ENCODE data around the gene TBL3. TPM values are rescaled to one million over a fixed set of nuclear protein-coding genes. Genes with fewer than 3 reads are reported as not detected.

Gene TBL3
- total RNA-seq, 6 donors from 2014 or later, result 22.0 to 51.6 (median 35.0) TPM

- H3K27me3 ChIP-seq, result peaks cover 0 to 17% (median 10%) of the 10 kb centered on the region in 4 donors
- DNase-seq (peak in 1 of 2 donors; percentile 83), ATAC-seq (ENCODE audit: low FRiP score in 2 of 2) (no peak)
- peaks cover 18 to 56% (median 30%) of the 10 kb centered on the region in 4 donors for H3K4me1 ChIP-seq
- H3K27ac ChIP-seq, result no peak overlapping the region
- H3K4me3 ChIP-seq, result no peak overlapping the region
- no peaks in the 10 kb centered on the region for H3K9me3 ChIP-seq
- no peak for TF ChIP-seq EP300 (IDR thresholded peaks at IDR 0.05)
- no peak for TF ChIP-seq POLR2A (IDR thresholded peaks at IDR 0.05)
- TF ChIP-seq POLR2AphosphoS5 (IDR thresholded peaks at IDR 0.05), result no peak
- TF ChIP-seq CTCF (IDR thresholded peaks at IDR 0.05), result no peak
- peaks cover 14 to 52% (median 47%) of the 10 kb centered on the region in 4 donors for H3K36me3 ChIP-seq
- 87 to 96% methylated on average over 20 to 31 of the region's 33 CpGs for WGBS, 2 donors
Observed at GRCh38 chr16:1975432-1976215, 3.8 kb downstream of the TBL3 start.

GRCh38 chr16:1976216-1976520 lies 4.3 kb downstream of the TBL3 start:
- WGBS, 2 donors, result 94 to 100% methylated on average over 2 to 8 of the region's 8 CpGs

GRCh38 chr16:1976951-1977874 lies 5.4 kb downstream of the TBL3 start:
- H3K4me1 ChIP-seq, result peaks cover 12 to 54% (median 24%) of the 10 kb centered on the region in 4 donors
- H3K9me3 ChIP-seq, result no peaks in the 10 kb centered on the region
- no peak for DNase-seq
- no peak overlapping the region for H3K4me3 ChIP-seq
- ATAC-seq (ENCODE audit: low FRiP score in 2 of 2), result no peak
- peaks cover 0 to 24% (median 10%) of the 10 kb centered on the region in 4 donors for H3K27me3 ChIP-seq
- 94 to 99% methylated on average over 14 to 32 of the region's 33 CpGs for WGBS, 2 donors
- no peak overlapping the region for H3K27ac ChIP-seq
- TF ChIP-seq POLR2A (IDR thresholded peaks at IDR 0.05), result no peak
- TF ChIP-seq CTCF (IDR thresholded peaks at IDR 0.05), result no peak
- TF ChIP-seq EP300 (IDR thresholded peaks at IDR 0.05), result no peak
- no peak for TF ChIP-seq POLR2AphosphoS5 (IDR thresholded peaks at IDR 0.05)
- H3K36me3 ChIP-seq, result peaks cover 14 to 52% (median 47%) of the 10 kb centered on the region in 4 donors

More at GRCh38 chr16:1976216-1976520, 4.3 kb downstream of the TBL3 start:
- no peak overlapping the region for H3K27ac ChIP-seq
- TF ChIP-seq POLR2A (IDR thresholded peaks at IDR 0.05), result no peak
- TF ChIP-seq POLR2AphosphoS5 (IDR thresholded peaks at IDR 0.05), result no peak
- no peak for TF ChIP-seq EP300 (IDR thresholded peaks at IDR 0.05)
- no peak for TF ChIP-seq CTCF (IDR thresholded peaks at IDR 0.05)
- H3K27me3 ChIP-seq, result peaks cover 0 to 23% (median 10%) of the 10 kb centered on the region in 4 donors
- H3K36me3 ChIP-seq, result peaks cover 14 to 52% (median 47%) of the 10 kb centered on the region in 4 donors
- H3K4me1 ChIP-seq, result peaks cover 14 to 54% (median 26%) of the 10 kb centered on the region in 4 donors
- no peak for DNase-seq
- H3K9me3 ChIP-seq, result no peaks in the 10 kb centered on the region
- no peak overlapping the region for H3K4me3 ChIP-seq
- ATAC-seq (ENCODE audit: low FRiP score in 2 of 2), result no peak

- Histone ChIP-seq H3K27me3 (peaks cover 0 to 24% (median 10%) of the 10 kb centered on the region in 4 donors), H3K4me1 (peaks cover 7 to 48% (median 19%) of the 10 kb centered on the region in 4 donors), H3K27ac (no peak overlapping the region), H3K9me3 (no peaks in the 10 kb centered on the region), H3K4me3 (no peak overlapping the region), H3K36me3 (peaks cover 14 to 52% (median 47%) of the 10 kb centered on the region in 4 donors)
- DNase-seq (peak in 1 of 2 donors; percentile 72), ATAC-seq (ENCODE audit: low FRiP score in 2 of 2) (no peak)
- WGBS, 2 donors, result 94% methylated on average over 15 of the region's 18 CpGs; no CpG with 5 or more reads in 1 of the 2 donors
- TF ChIP-seq EP300 (IDR thresholded peaks at IDR 0.05) (no peak), POLR2AphosphoS5 (IDR thresholded peaks at IDR 0.05) (no peak), POLR2A (IDR thresholded peaks at IDR 0.05) (no peak), CTCF (IDR thresholded peaks at IDR 0.05) (no peak)
Observed at GRCh38 chr16:1977875-1978268, 6.0 kb downstream of the TBL3 start.

All from upper lobe of left lung (tissue), 6 donors.